Activated CD4-positive, alpha-beta memory T cell treated with anti-CD3 and anti-CD28 coated beads for 36 hours (primary cell): Measurements from ENCODE around the gene CADM2. TPM values are rescaled to one million over a fixed set of nuclear protein-coding genes. Genes with fewer than 3 reads are reported as not detected.

Experiments used
- CTCF ChIA-PET: fragments of 350-600 bp; sonication (Branson Sonifier 250); formaldehyde crosslinking; loops from one replicate; lab custom pipeline; 2021; ENCODE audit warnings: antibody characterized with exemption, inconsistent platforms; lab: Charles Lee
- POLR2A ChIA-PET: fragments of 350-600 bp; sonication (Branson Sonifier 250); formaldehyde crosslinking; loops from one replicate; lab custom pipeline; 2021; ENCODE audit warnings: antibody characterized with exemption; lab: Charles Lee
- DNase-seq: peaks from one replicate; pipeline ENCODE4 v3.0.0-alpha.2; 2020
- H3K27ac Mint-ChIP-seq: one replicate; pipeline ENCODE4 v1.8.0; 2021; ENCODE audit warnings: mixed read lengths
- H3K27me3 Mint-ChIP-seq: one replicate; pipeline ENCODE4 v1.8.0; 2021; ENCODE audit warnings: mixed read lengths
- H3K36me3 Mint-ChIP-seq: one replicate; pipeline ENCODE4 v1.8.0; 2021; ENCODE audit warnings: mixed read lengths
- H3K4me1 Mint-ChIP-seq: one replicate; pipeline ENCODE4 v1.8.0; 2021; ENCODE audit warnings: low read depth, mixed read lengths
- H3K4me3 Mint-ChIP-seq: one replicate; pipeline ENCODE4 v1.8.0; 2021; ENCODE audit warnings: mild to moderate bottlenecking, mixed read lengths
- H3K9me3 Mint-ChIP-seq: one replicate; pipeline ENCODE4 v1.8.0; 2021; ENCODE audit warnings: mixed read lengths
- intact Hi-C: fragments of 100-400 bp; cut with micrococcal nuclease; formaldehyde crosslinking; loops from one replicate; pipeline ENCODE4 v1.15.1; 2023
- total RNA-seq, 2 experiments: library from RNA; stranded (reverse); gene quantifications; one replicate each; pipeline ENCODE4 v1.2.3, GENCODE V29; 2021

The CADM2 gene
- total RNA-seq, 2 experiments from 2014 or later: not detected

DNA sequence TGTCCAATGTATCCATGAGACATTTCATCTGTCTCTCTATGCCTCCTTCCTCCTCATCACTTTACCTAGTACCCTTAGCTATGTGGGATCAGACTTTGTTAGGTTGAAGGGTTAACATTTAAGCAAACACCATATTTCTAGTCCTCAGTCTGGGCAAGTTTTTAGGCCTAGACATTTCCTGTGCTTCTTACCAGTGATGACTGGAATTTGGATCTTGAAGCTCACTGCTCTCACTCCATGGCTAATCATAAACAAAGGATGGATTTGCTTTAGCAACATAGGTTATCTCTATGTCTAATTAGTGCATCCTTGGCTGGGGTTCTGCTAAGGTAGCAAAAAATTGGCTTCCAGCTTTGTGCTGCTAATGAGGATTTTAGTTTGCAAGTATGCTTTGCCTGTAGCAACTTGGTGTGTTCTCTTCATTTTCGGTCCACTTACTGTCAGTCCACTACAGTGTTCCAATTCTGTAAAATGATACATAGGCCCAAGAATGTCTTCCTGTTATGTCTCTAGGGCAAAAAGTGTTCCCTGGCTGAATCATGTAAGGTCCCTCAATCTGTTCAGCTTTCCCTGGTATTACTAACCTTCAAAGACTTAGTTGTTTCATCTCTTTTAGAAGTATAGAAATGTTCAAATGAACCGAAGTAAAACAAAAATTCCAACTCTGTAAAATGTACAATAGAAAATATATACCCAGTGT is 615.4 kb downstream of the CADM2 start:
- H3K36me3 Mint-ChIP-seq: no peaks in the 10 kb centered on the region
- H3K27me3 Mint-ChIP-seq: no peaks in the 10 kb centered on the region
- ChIA-PET POLR2A (no interaction called here), CTCF (interaction anchor here (1.3 to 1.6 kb wide), 3 partner anchors 10 to 1026 kb away, joined by 5 to 7 read pairs (median 6); no protein-coding TSS in a partner anchor)
- DNase-seq: no peak
- H3K27ac Mint-ChIP-seq: no peak overlapping the region
- intact Hi-C loops: no loop called here
- H3K9me3 Mint-ChIP-seq: no peaks in the 10 kb centered on the region
- H3K4me1 Mint-ChIP-seq: no peaks in the 10 kb centered on the region
- no peak overlapping the region for H3K4me3 Mint-ChIP-seq

DNA sequence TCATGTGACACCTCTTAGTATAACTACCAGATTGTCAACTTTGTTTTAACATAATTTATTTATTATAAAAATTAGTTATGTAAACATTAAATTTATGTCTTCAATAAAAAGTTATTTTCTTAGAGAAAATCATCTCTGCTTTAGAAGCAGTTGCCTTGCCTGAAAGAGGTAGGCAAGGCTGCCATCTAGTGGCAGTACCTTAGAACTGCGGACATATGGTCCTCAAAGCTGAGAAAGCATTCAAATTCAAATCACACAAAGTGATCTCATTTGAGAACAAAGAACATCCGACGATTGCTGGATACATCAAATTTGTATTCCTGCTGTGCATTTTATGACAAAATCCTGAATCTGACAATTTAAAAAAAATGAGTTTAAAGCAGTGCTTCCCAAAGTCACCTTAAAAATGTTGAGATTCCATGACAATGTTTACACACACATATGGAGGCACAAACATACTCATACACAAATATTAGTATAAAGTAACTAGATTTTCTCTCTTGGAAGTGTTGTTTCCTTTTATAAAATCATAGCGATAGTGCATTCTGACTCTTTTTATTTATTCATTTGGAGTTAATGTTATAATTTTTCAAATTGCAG is 617.4 kb downstream of the CADM2 start:
- no peaks in the 10 kb centered on the region for H3K36me3 Mint-ChIP-seq
- ChIA-PET CTCF (interaction anchor here (1.0 to 1.1 kb wide), 3 partner anchors 12 to 1028 kb away, joined by 3 to 4 read pairs (median 3); no protein-coding TSS in a partner anchor), POLR2A (no interaction called here)
- H3K27me3 Mint-ChIP-seq: no peaks in the 10 kb centered on the region
- H3K27ac Mint-ChIP-seq: no peak overlapping the region
- intact Hi-C loops: loop anchor here (1.0 kb wide), 1 partner anchor 1028 kb away; no protein-coding TSS in a partner anchor
- no peak overlapping the region for H3K4me3 Mint-ChIP-seq
- peak; percentile 57 for DNase-seq
- no peaks in the 10 kb centered on the region for H3K4me1 Mint-ChIP-seq
- no peaks in the 10 kb centered on the region for H3K9me3 Mint-ChIP-seq

- Mint-ChIP-seq H3K27ac (no peak overlapping the region), H3K4me1 (no peaks in the 10 kb centered on the region), H3K27me3 (no peaks in the 10 kb centered on the region), H3K4me3 (no peak overlapping the region), H3K36me3 (no peaks in the 10 kb centered on the region), H3K9me3 (no peaks in the 10 kb centered on the region)
- ChIA-PET CTCF (interaction anchor here (1.0 to 1.1 kb wide), 3 partner anchors 12 to 1028 kb away, joined by 3 to 4 read pairs (median 3); no protein-coding TSS in a partner anchor), POLR2A (no interaction called here)
- DNase-seq: no peak
- intact Hi-C loops: loop anchor here (1.0 kb wide), 1 partner anchor 1028 kb away; no protein-coding TSS in a partner anchor
Observed at GRCh38 chr3:85576697-85577200, 618.0 kb downstream of the CADM2 start.

GRCh38 chr3:85584779-85585356 is 626.1 kb downstream of the CADM2 start:
- no peak for DNase-seq
- H3K36me3 Mint-ChIP-seq: no peaks in the 10 kb centered on the region
- POLR2A ChIA-PET: no interaction called here
- no peak overlapping the region for H3K4me3 Mint-ChIP-seq
- intact Hi-C loops: no loop called here
- CTCF ChIA-PET: no interaction called here
- H3K27ac Mint-ChIP-seq: no peak overlapping the region
- H3K27me3 Mint-ChIP-seq: no peaks in the 10 kb centered on the region
- H3K4me1 Mint-ChIP-seq: no peaks in the 10 kb centered on the region
- no peaks in the 10 kb centered on the region for H3K9me3 Mint-ChIP-seq

- CTCF ChIA-PET: no interaction called here
- no peak for DNase-seq
- H3K9me3 Mint-ChIP-seq: no peaks in the 10 kb centered on the region
- no peaks in the 10 kb centered on the region for H3K36me3 Mint-ChIP-seq
- no peak overlapping the region for H3K27ac Mint-ChIP-seq
- H3K4me3 Mint-ChIP-seq: no peak overlapping the region
- H3K4me1 Mint-ChIP-seq: no peaks in the 10 kb centered on the region
- intact Hi-C loops: no loop called here
- POLR2A ChIA-PET: no interaction called here
- no peaks in the 10 kb centered on the region for H3K27me3 Mint-ChIP-seq
Observed at GRCh38 chr3:85586018-85586417, 627.2 kb downstream of the CADM2 start.

DNA sequence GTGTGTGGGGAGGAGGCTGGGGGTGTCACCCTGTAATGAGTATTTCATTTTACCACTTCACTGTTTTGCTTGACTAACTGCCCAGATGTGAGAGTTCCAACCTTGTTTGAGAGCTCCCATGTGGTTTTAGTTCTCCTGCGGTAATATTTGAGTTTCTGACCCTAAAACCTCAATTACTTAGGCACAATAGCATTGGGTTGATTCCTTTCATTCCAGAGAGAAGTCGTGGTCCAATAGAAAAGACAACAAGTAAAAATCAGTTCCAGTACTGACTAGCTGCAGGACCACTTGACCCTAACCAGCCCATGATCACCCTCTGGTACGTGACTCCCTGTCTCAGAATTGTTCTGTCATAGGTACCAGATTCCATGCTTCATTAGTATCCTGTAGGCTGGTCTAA is 630.4 kb downstream of the CADM2 start:
- Mint-ChIP-seq H3K4me3 (no peak overlapping the region), H3K36me3 (no peaks in the 10 kb centered on the region), H3K27ac (no peak overlapping the region), H3K9me3 (no peaks in the 10 kb centered on the region), H3K4me1 (no peaks in the 10 kb centered on the region), H3K27me3 (no peaks in the 10 kb centered on the region)
- CTCF ChIA-PET: no interaction called here
- no peak for DNase-seq
- intact Hi-C loops: no loop called here
- POLR2A ChIA-PET: no interaction called here

GRCh38 chr3:85591451-85591850 is 632.7 kb downstream of the CADM2 start:
- CTCF ChIA-PET: no interaction called here
- Mint-ChIP-seq H3K4me3 (no peak overlapping the region), H3K4me1 (no peaks in the 10 kb centered on the region), H3K27ac (no peak overlapping the region), H3K9me3 (no peaks in the 10 kb centered on the region), H3K36me3 (no peaks in the 10 kb centered on the region), H3K27me3 (no peaks in the 10 kb centered on the region)
- DNase-seq: no peak
- POLR2A ChIA-PET: no interaction called here
- intact Hi-C loops: no loop called here

- ChIA-PET POLR2A (no interaction called here), CTCF (no interaction called here)
- intact Hi-C loops: no loop called here
- DNase-seq: no peak
- no peak overlapping the region for H3K27ac Mint-ChIP-seq
- no peaks in the 10 kb centered on the region for H3K9me3 Mint-ChIP-seq
- no peaks in the 10 kb centered on the region for H3K36me3 Mint-ChIP-seq
- H3K27me3 Mint-ChIP-seq: no peaks in the 10 kb centered on the region
- no peak overlapping the region for H3K4me3 Mint-ChIP-seq
- no peaks in the 10 kb centered on the region for H3K4me1 Mint-ChIP-seq
Observed at GRCh38 chr3:85592256-85592655, 633.5 kb downstream of the CADM2 start.

- no peak overlapping the region for H3K27ac Mint-ChIP-seq
- no peaks in the 10 kb centered on the region for H3K27me3 Mint-ChIP-seq
- intact Hi-C loops: no loop called here
- CTCF ChIA-PET: no interaction called here
- no peaks in the 10 kb centered on the region for H3K36me3 Mint-ChIP-seq
- POLR2A ChIA-PET: no interaction called here
- H3K9me3 Mint-ChIP-seq: no peaks in the 10 kb centered on the region
- H3K4me1 Mint-ChIP-seq: no peaks in the 10 kb centered on the region
- H3K4me3 Mint-ChIP-seq: no peak overlapping the region
- no peak for DNase-seq
Observed at GRCh38 chr3:85594676-85595075, 635.9 kb downstream of the CADM2 start.

DNA sequence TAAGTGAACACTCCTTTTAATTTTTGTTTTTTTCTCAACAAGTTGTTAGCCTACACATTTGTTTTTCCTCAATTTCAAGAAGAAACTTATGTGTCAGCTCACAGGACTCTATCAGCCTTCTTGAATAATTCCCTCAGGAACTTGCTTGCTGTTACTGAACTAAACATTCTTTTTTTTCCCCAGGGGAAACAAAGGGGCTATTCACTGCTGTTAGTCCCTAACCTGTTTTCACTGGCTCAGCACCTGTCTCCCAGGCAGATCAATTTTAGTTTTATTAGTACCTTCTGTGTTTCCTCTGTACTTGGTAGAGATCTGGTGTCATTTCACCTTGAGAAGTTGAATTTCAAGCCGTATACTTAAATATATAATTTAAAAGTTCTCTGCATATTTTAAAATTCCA is 644.6 kb downstream of the CADM2 start:
- no peak for DNase-seq
- no peaks in the 10 kb centered on the region for H3K36me3 Mint-ChIP-seq
- no peaks in the 10 kb centered on the region for H3K27me3 Mint-ChIP-seq
- peaks cover 3% of the 10 kb centered on the region for H3K9me3 Mint-ChIP-seq
- no peaks in the 10 kb centered on the region for H3K4me1 Mint-ChIP-seq
- H3K4me3 Mint-ChIP-seq: no peak overlapping the region
- intact Hi-C loops: no loop called here
- POLR2A ChIA-PET: no interaction called here
- no peak overlapping the region for H3K27ac Mint-ChIP-seq
- CTCF ChIA-PET: no interaction called here

DNA sequence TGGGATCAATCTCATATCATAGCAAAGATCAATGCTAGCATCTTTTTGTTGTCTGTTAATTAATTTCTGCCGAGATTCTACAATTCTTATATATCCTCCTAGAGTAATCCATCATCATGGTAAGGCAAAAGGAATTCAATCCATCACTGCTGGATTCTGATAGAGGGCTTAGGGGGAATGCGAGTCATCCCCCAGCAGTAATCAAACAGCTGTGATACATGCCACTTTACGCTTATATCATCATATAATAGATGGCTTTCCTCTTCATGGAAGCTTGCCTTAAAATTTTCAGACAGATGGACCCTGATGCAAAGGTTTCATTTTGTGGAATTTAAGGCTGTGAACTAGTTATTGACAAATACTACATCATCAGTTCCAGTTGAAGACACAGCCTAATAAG is 645.9 kb downstream of the CADM2 start:
- POLR2A ChIA-PET: no interaction called here
- no peak overlapping the region for H3K27ac Mint-ChIP-seq
- H3K4me3 Mint-ChIP-seq: no peak overlapping the region

DNA sequence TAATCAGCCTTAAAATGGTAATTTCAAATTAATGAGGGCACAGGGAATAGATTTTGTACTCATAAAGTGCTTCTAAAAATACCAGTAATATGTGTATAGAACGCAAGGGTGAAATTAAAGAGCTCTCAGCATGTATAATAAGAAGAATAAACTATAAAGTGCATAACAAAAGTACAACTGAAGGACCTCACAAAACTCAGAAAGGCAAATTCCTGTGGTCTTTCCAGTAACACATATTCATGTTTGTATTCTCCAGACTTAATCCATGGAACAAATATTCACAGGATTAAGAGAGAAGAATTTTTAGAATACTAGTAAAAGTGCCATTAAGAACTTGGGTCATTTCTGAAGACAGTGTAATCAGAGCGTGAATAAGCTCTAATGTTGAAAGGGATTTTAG is 646.3 kb downstream of the CADM2 start:
- Mint-ChIP-seq H3K4me3 (no peak overlapping the region), H3K27me3 (no peaks in the 10 kb centered on the region), H3K36me3 (no peaks in the 10 kb centered on the region), H3K9me3 (peaks cover 3% of the 10 kb centered on the region), H3K27ac (no peak overlapping the region), H3K4me1 (no peaks in the 10 kb centered on the region)
- DNase-seq: no peak
- intact Hi-C loops: no loop called here
- ChIA-PET POLR2A (no interaction called here), CTCF (no interaction called here)

More for the DNA sequence above, 645.9 kb downstream of the CADM2 start:
- Mint-ChIP-seq H3K9me3 (peaks cover 3% of the 10 kb centered on the region), H3K4me1 (no peaks in the 10 kb centered on the region), H3K27me3 (no peaks in the 10 kb centered on the region), H3K36me3 (no peaks in the 10 kb centered on the region)
- no peak for DNase-seq
- intact Hi-C loops: no loop called here
- CTCF ChIA-PET: no interaction called here
